CD4-positive, CD25-positive, alpha-beta regulatory T cell (primary cell): ENCODE measurements around the gene OR10G7. TPM values are rescaled to one million over a fixed set of nuclear protein-coding genes. Genes with fewer than 3 reads are reported as not detected.

Experiments used
- ATAC-seq, 2 donors: fragments of 150-1000 bp; cut with Tn5 transposase; one replicate each; pipeline ENCODE4 v1.10.0; 2021; ENCODE audit warnings: low read depth in 2 of 2, moderate number of reproducible peaks in 2 of 2, moderate library complexity in 1 of 2
- DNase-seq, 3 donors: peaks; one replicate each; pipeline versions ENCODE4 v3.0.0 to v3.0.0-alpha.2; 2012 to 2022; ENCODE audit warnings: mixed read lengths in 1 of 3
- H3K27ac ChIP-seq: one replicate; pipeline ENCODE4 v1.7.0; 2013; ENCODE audit warnings: mild to moderate bottlenecking, low read length; ENCODE audit not compliant: insufficient read depth, poor library complexity, severe bottlenecking
- H3K27me3 ChIP-seq: one replicate; pipeline ENCODE4 v1.7.0; 2013; ENCODE audit warnings: low read length; ENCODE audit not compliant: control insufficient read depth, insufficient read depth
- H3K36me3 ChIP-seq: one replicate; pipeline ENCODE4 v1.7.0; 2013; ENCODE audit warnings: mild to moderate bottlenecking, low read length, moderate library complexity; ENCODE audit not compliant: control insufficient read depth, insufficient read depth
- H3K4me1 ChIP-seq: 2 replicates; pipeline ENCODE4 v1.7.0; 2013; ENCODE audit warnings: mild to moderate bottlenecking, low read length; ENCODE audit not compliant: insufficient read depth, control insufficient read depth, poor library complexity, severe bottlenecking
- H3K4me3 ChIP-seq: one replicate; pipeline ENCODE4 v1.7.0; 2013; ENCODE audit warnings: low read depth, mild to moderate bottlenecking, low read length, moderate library complexity
- H3K9me3 ChIP-seq, 2 experiments: 1 replicate in 1 of 2; 2 replicates in 1 of 2; pipeline ENCODE4 v1.7.0; 2013; ENCODE audit warnings: low read length in 2 of 2, mild to moderate bottlenecking in 1 of 2, moderate library complexity in 1 of 2; ENCODE audit not compliant: control insufficient read depth in 2 of 2
- H3K27ac Mint-ChIP-seq, 3 donors: one replicate each; pipeline ENCODE4 v1.8.0; 2020 to 2022; ENCODE audit warnings: mild to moderate bottlenecking in 3 of 3, mixed read lengths in 3 of 3, moderate library complexity in 2 of 3
- H3K27me3 Mint-ChIP-seq: one replicate; pipeline ENCODE4 v1.8.0; 2022; ENCODE audit warnings: mild to moderate bottlenecking, mixed read lengths
- H3K36me3 Mint-ChIP-seq: one replicate; pipeline ENCODE4 v1.8.0; 2020; ENCODE audit warnings: mixed read lengths
- H3K4me1 Mint-ChIP-seq, 4 donors: one replicate each; pipeline ENCODE4 v1.8.0; 2020 to 2022; ENCODE audit warnings: mixed read lengths in 4 of 4, mild to moderate bottlenecking in 1 of 4
- H3K4me3 Mint-ChIP-seq, 4 donors: one replicate each; pipeline ENCODE4 v1.8.0; 2020 to 2022; ENCODE audit warnings: mild to moderate bottlenecking in 4 of 4, mixed read lengths in 4 of 4, moderate library complexity in 3 of 4
- H3K9me3 Mint-ChIP-seq, 7 donors: one replicate each; pipeline ENCODE4 v1.8.0; 2020 to 2022; ENCODE audit warnings: mixed read lengths in 7 of 7, mild to moderate bottlenecking in 3 of 7, moderate library complexity in 2 of 7
- polyA plus RNA-seq, 4 donors: library from polyadenylated mRNA; unstranded; fragments of 300-500 nt; fragmentation: Illumina TruSeq; gene quantifications; one replicate each; pipeline ENCODE4 v1.2.3, GENCODE V29; 2021
- total RNA-seq: library from RNA; stranded (reverse); gene quantifications from one replicate; pipeline ENCODE4 v1.2.3, GENCODE V29; 2022

Gene OR10G7
- total and polyA plus RNA-seq, 5 donors from 2014 or later, result not detected

GRCh38 chr11:124070915-124071622 is 29.9 kb upstream of the OR10G7 start:
- H3K36me3 ChIP-seq, result no peaks in the 10 kb centered on the region
- Mint-ChIP-seq H3K27me3 (peaks cover 24% of the 10 kb centered on the region), H3K27ac (peak overlapping the region in 1 of 3 donors; percentile 33), H3K4me3 (no peak overlapping the region), H3K9me3 (peaks cover 0 to 2% (median 0%) of the 10 kb centered on the region in 7 donors), H3K4me1 (peaks cover 0 to 7% (median under 1%) of the 10 kb centered on the region in 4 donors), H3K36me3 (no peaks in the 10 kb centered on the region)
- H3K9me3 ChIP-seq, result no peaks in the 10 kb centered on the region
- no peak overlapping the region for H3K4me3 ChIP-seq
- no peak overlapping the region for H3K27ac ChIP-seq
- no peak for ATAC-seq
- DNase-seq, result peak; percentile 33 to 78 (median 53)
- H3K4me1 ChIP-seq, result no peaks in the 10 kb centered on the region
- peaks cover 7% of the 10 kb centered on the region for H3K27me3 ChIP-seq

DNA sequence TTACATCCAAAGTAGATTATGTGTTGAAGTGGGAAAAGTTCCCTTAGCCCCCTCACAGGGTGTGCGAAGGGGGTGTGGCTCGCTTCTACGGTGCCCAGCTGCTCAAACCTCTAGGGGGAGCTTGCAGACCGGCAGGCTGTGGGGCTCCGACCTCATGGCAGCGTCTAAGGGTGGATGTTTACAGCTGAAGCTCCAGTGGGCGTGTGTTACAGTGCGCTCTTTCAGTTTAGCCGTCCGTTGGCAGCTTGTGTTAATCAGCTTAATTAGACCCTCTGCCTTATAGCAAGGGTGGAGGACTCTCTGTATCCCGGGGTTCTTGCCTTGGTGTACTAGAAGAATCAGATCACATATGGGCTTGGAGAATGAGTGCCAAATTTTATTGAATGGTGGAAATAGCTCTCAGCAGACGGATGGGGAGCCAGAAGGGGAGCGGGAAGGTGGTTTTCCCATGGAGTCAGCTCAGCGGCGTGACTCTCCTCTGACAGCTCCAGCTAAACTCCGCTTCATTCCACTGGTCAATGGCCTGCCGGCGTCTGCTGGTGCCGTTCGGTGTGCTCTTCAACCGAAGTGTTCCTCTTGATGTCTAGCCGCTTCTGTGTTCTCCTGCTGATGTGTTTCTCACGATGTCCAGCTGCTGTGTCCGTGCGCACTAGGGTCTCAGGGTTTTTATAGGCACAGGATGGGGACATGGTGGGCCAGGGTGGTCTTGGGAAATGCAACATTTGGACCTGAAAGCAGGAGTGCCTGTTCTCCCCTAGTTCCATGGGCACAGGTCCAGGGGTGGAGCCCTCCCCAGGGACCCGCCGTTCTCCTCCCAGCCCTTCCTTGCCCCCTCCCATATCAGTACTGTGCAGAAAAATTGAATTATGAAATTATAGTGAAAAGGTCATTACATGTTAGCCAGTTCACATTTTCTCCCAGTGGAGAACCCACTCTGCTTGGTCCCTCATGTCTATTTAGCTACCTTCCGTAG is 28.6 kb upstream of the OR10G7 start:
- Mint-ChIP-seq H3K27me3 (peaks cover 18% of the 10 kb centered on the region), H3K36me3 (no peaks in the 10 kb centered on the region), H3K27ac (peak overlapping the region in 1 of 3 donors; percentile 81), H3K4me1 (peaks cover 0 to 7% (median 0%) of the 10 kb centered on the region in 4 donors), H3K4me3 (no peak overlapping the region), H3K9me3 (peaks cover 0 to 2% (median 0%) of the 10 kb centered on the region in 7 donors)
- peak; percentile 67 to 73 for ATAC-seq
- Histone ChIP-seq H3K36me3 (no peaks in the 10 kb centered on the region), H3K9me3 (no peaks in the 10 kb centered on the region), H3K27me3 (peaks cover 7% of the 10 kb centered on the region), H3K4me1 (no peaks in the 10 kb centered on the region), H3K27ac (no peak overlapping the region), H3K4me3 (no peak overlapping the region)
- DNase-seq, result peak in 1 of 3 donors; percentile 76

DNA sequence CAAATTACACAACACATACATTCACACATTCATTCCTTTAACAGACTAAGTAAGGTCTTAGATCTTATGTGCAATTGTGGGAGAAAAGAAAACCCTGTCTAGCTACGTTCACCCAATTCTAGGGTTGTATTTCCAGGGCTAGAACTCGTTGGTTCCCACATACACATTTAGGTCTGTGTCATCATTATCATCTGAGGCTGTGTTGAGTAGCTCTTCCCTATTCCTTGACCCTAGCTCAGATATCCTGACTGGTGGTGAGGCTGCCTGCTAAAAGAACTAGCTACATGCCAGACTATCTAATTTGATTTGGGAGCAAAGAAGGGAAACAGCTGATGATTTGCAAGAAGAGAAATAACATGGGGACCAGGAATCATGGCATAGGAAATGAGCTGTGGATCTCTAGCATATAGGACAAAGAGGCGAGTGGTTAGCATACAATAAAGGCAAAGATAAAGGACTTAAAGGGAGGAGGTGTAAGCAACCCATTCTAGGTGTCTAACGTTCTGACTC is 27.5 kb upstream of the OR10G7 start:
- peaks cover 7% of the 10 kb centered on the region for H3K27me3 ChIP-seq
- H3K27ac ChIP-seq, result no peak overlapping the region
- no peak overlapping the region for H3K4me3 ChIP-seq
- H3K4me1 ChIP-seq, result no peaks in the 10 kb centered on the region
- Mint-ChIP-seq H3K27me3 (peaks cover 18% of the 10 kb centered on the region), H3K27ac (no peak overlapping the region), H3K4me1 (peaks cover 0 to 7% (median 0%) of the 10 kb centered on the region in 4 donors), H3K4me3 (no peak overlapping the region), H3K9me3 (peaks cover 0 to 4% (median 0%) of the 10 kb centered on the region in 7 donors), H3K36me3 (no peaks in the 10 kb centered on the region)
- DNase-seq, result no peak
- no peak for ATAC-seq
- no peaks in the 10 kb centered on the region for H3K36me3 ChIP-seq
- no peaks in the 10 kb centered on the region for H3K9me3 ChIP-seq

DNA sequence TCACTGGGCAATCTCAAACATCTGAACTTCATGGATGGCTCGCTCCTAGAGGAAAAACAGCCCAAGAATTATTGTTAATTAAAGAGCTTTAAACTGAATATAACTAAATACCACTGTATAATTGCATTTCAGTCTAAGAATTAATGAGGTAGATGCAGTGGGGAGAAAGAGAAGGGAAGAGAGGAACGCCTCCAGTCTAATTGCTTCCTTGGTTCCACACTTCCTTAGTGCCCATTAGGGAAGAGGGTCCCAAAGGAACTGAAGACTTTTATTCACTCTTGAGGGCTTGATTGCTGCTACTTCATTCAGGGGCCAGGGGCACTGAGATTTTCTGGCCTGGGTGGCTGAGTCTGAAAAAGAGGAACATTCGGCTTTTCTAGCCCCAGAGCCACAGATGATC is 11.8 kb upstream of the OR10G7 start:
- Mint-ChIP-seq H3K4me3 (no peak overlapping the region), H3K4me1 (no peaks in the 10 kb centered on the region), H3K9me3 (no peaks in the 10 kb centered on the region), H3K36me3 (no peaks in the 10 kb centered on the region), H3K27me3 (no peaks in the 10 kb centered on the region), H3K27ac (no peak overlapping the region)
- Histone ChIP-seq H3K4me3 (no peak overlapping the region), H3K9me3 (no peaks in the 10 kb centered on the region), H3K36me3 (no peaks in the 10 kb centered on the region), H3K27ac (no peak overlapping the region), H3K4me1 (no peaks in the 10 kb centered on the region), H3K27me3 (no peaks in the 10 kb centered on the region)
- no peak for ATAC-seq
- DNase-seq, result no peak

GRCh38 chr11:124050748-124051147 is 9.6 kb upstream of the OR10G7 start:
- no peaks in the 10 kb centered on the region for H3K27me3 ChIP-seq
- H3K4me3 ChIP-seq, result no peak overlapping the region
- no peaks in the 10 kb centered on the region for H3K4me1 Mint-ChIP-seq
- H3K36me3 ChIP-seq, result no peaks in the 10 kb centered on the region
- ATAC-seq, result no peak
- H3K4me1 ChIP-seq, result no peaks in the 10 kb centered on the region
- H3K27me3 Mint-ChIP-seq, result no peaks in the 10 kb centered on the region
- no peak overlapping the region for H3K27ac ChIP-seq
- no peak overlapping the region for H3K27ac Mint-ChIP-seq
- H3K36me3 Mint-ChIP-seq, result no peaks in the 10 kb centered on the region
- no peaks in the 10 kb centered on the region for H3K9me3 Mint-ChIP-seq
- no peaks in the 10 kb centered on the region for H3K9me3 ChIP-seq
- no peak overlapping the region for H3K4me3 Mint-ChIP-seq
- peak in 1 of 3 donors; percentile 11 for DNase-seq

DNA sequence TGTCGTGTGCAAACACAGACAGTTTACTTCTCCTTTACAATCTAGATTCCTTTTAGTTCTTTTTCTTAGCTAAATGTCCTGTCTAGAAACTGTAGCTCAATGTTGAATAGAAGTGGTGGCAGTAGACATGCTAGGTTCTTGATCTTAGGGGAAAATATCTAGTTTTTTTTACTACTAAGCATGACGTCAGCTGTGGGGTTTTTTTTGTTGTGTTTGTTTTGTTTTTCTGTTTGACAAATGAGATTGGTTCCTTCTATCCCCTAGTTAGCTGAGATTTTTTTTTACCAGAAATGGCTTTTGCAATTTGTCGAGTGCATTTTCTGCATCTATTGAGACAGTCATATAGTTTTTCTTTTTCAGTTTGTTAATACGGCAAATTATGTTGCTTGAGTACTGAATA is 2.3 kb upstream of the OR10G7 start:
- Mint-ChIP-seq H3K27ac (peak overlapping the region in 1 of 3 donors; percentile 52), H3K4me1 (no peaks in the 10 kb centered on the region), H3K4me3 (no peak overlapping the region), H3K36me3 (no peaks in the 10 kb centered on the region), H3K9me3 (peaks cover 0 to 2% (median 0%) of the 10 kb centered on the region in 7 donors), H3K27me3 (no peaks in the 10 kb centered on the region)
- Histone ChIP-seq H3K4me1 (no peaks in the 10 kb centered on the region), H3K9me3 (no peaks in the 10 kb centered on the region), H3K4me3 (no peak overlapping the region), H3K36me3 (no peaks in the 10 kb centered on the region), H3K27ac (no peak overlapping the region), H3K27me3 (no peaks in the 10 kb centered on the region)
- ATAC-seq (no peak), DNase-seq (no peak)

- no peak for ATAC-seq
- Histone ChIP-seq H3K9me3 (no peaks in the 10 kb centered on the region), H3K27me3 (no peaks in the 10 kb centered on the region), H3K4me1 (no peaks in the 10 kb centered on the region), H3K27ac (no peak overlapping the region), H3K36me3 (no peaks in the 10 kb centered on the region), H3K4me3 (no peak overlapping the region)
- Mint-ChIP-seq H3K36me3 (no peaks in the 10 kb centered on the region), H3K4me1 (no peaks in the 10 kb centered on the region), H3K9me3 (peaks cover 0 to 5% (median 0%) of the 10 kb centered on the region in 7 donors), H3K27ac (no peak overlapping the region), H3K4me3 (no peak overlapping the region), H3K27me3 (no peaks in the 10 kb centered on the region)
- DNase-seq, result no peak
Observed at GRCh38 chr11:124039557-124039956, 1.6 kb downstream of the OR10G7 start.
